ENCODE measurements around the gene SYT9.

SYT9 gene

GRCh38 chr11:7428196-7428595, 176.5 kb downstream of the SYT9 start:
- no peak for DNase-seq

- no peak for DNase-seq
These were observed 178.8 kb downstream of the SYT9 start for GRCh38 chr11:7430496-7430895.

- DNase-seq = no peak
These were observed 183.5 kb downstream of the SYT9 start for GRCh38 chr11:7435176-7435575.

GRCh38 chr11:7436146-7436545, 184.4 kb downstream of the SYT9 start:
- DNase-seq = no peak

- no peak for DNase-seq
These were observed 185.0 kb downstream of the SYT9 start for GRCh38 chr11:7436657-7437056.

GRCh38 chr11:7437696-7438095, 186.0 kb downstream of the SYT9 start:
- no peak for DNase-seq

- DNase-seq = no peak
These were observed 188.1 kb downstream of the SYT9 start for GRCh38 chr11:7439746-7440320.

GRCh38 chr11:7442588-7443215, 191.0 kb downstream of the SYT9 start:
- DNase-seq = no peak

GRCh38 chr11:7444091-7444981, 192.6 kb downstream of the SYT9 start:
- DNase-seq = no peak

GRCh38 chr11:7445564-7445963, 193.9 kb downstream of the SYT9 start:
- DNase-seq = no peak

- no peak for DNase-seq
These were observed 196.5 kb downstream of the SYT9 start for GRCh38 chr11:7448201-7448600.

GRCh38 chr11:7449211-7449840, 197.6 kb downstream of the SYT9 start:
- DNase-seq = no peak

- no peak for DNase-seq
These were observed 198.1 kb downstream of the SYT9 start for GRCh38 chr11:7449841-7450214.

GRCh38 chr11:7450836-7451235, 199.1 kb downstream of the SYT9 start:
- no peak for DNase-seq

GRCh38 chr11:7451520-7451919, 199.8 kb downstream of the SYT9 start:
- DNase-seq = no peak

- no peak for DNase-seq
These were observed 200.3 kb downstream of the SYT9 start for GRCh38 chr11:7451952-7452494.

- DNase-seq = no peak
These were observed 203.2 kb downstream of the SYT9 start for GRCh38 chr11:7454854-7455253.

- no peak for DNase-seq
These were observed 205.5 kb downstream of the SYT9 start for GRCh38 chr11:7457211-7457610.

- DNase-seq = no peak
These were observed 211.0 kb downstream of the SYT9 start for GRCh38 chr11:7462706-7463105.

- DNase-seq = no peak
These were observed 215.9 kb downstream of the SYT9 start for GRCh38 chr11:7467652-7468051.

GRCh38 chr11:7469351-7469865, 217.7 kb downstream of the SYT9 start:
- DNase-seq = no peak

- no peak for DNase-seq
These were observed 219.4 kb downstream of the SYT9 start for GRCh38 chr11:7471071-7471470.

- no peak for DNase-seq
These were observed 222.0 kb downstream of the SYT9 start for GRCh38 chr11:7473717-7474116.
